GM12878 (cell line): Measurements from ENCODE around the gene TOR1A. TPM values are rescaled to one million over a fixed set of nuclear protein-coding genes. Genes with fewer than 3 reads are reported as not detected.

Experiments
- ATAC-seq: fragments of 200-7000 bp; cut with Tn5 transposase; 3 replicates; pipeline ENCODE4 v1.9.1; 2020; ENCODE audit warnings: mild to moderate bottlenecking, moderate library complexity
- BruUV-seq: library from RNA; stranded (reverse); fragments of 400-500 nt; replicated peaks from 2 replicates; lab custom pipeline; 2021; lab: Mats Ljungman, UMichigan
- CTCF ChIA-PET: fragments of 300-600 bp; sonication (Branson Sonifier 250); formaldehyde crosslinking; extraction: SDS; loops from one replicate; lab custom pipeline; 2021; ENCODE audit warnings: inconsistent platforms; lab: Yijun Ruan, JAX
- POLR2A ChIA-PET: fragments of 350-600 bp; formaldehyde crosslinking; extraction: SDS; loops from one replicate; lab custom pipeline; 2021; ENCODE audit warnings: inconsistent platforms; lab: Charles Lee
- RAD21 ChIA-PET: fragments of 300-600 bp; sonication (Branson Sonifier 250); formaldehyde crosslinking; loops from one replicate; lab custom pipeline; 2023; ENCODE audit warnings: antibody characterized with exemption; ENCODE audit not compliant: unreplicated experiment; lab: Charles Lee
- SMC1A ChIA-PET: fragments of 300-600 bp; sonication (Branson Sonifier 250); formaldehyde crosslinking; loops from one replicate; lab custom pipeline; 2023; ENCODE audit not compliant: unreplicated experiment, uncharacterized antibody; lab: Charles Lee
- DNase-seq: peaks from one replicate; pipeline ENCODE4 v3.0.0-alpha.2; 2011; ENCODE audit warnings: low read depth, low spot score
- FAIRE-seq: peaks from 3 replicates; lab custom pipeline; 2011; peaks lifted over from hg19 to GRCh38; lab: Jason Lieb, UNC
- H2AFZ ChIP-seq: 2 replicates; pipeline ENCODE4 v1.6.0; 2011; ENCODE audit warnings: low read depth, low read length, control low read depth; ENCODE audit not compliant: control insufficient read depth
- H3K27ac ChIP-seq: 2 replicates; pipeline ENCODE4 v1.5.1; 2011; ENCODE audit warnings: control low read depth; ENCODE audit not compliant: control insufficient read depth, insufficient read depth
- H3K27me3 ChIP-seq, 2 experiments: replicated peaks in 1 of 2; 2 replicates each; pipeline versions ENCODE4 v1.6.0 to v1.6.1; 2011; ENCODE audit warnings: low read length in 1 of 2; ENCODE audit not compliant: control insufficient read depth in 2 of 2, insufficient read depth in 2 of 2
- H3K36me3 ChIP-seq, 2 experiments: 2 replicates each; pipeline ENCODE4 v1.5.1; 2011; ENCODE audit warnings: low read length in 1 of 2; ENCODE audit not compliant: control insufficient read depth in 2 of 2, insufficient read depth in 2 of 2
- H3K4me1 ChIP-seq: 2 replicates; pipeline ENCODE4 v1.6.1; 2011; ENCODE audit warnings: mild to moderate bottlenecking, low read length, moderate library complexity, mixed read lengths; ENCODE audit not compliant: control insufficient read depth, insufficient read depth
- H3K4me2 ChIP-seq: 2 replicates; pipeline ENCODE4 v1.6.0; 2011; ENCODE audit warnings: control low read depth; ENCODE audit not compliant: control insufficient read depth, insufficient read depth
- H3K4me3 ChIP-seq: fragments of 200-600 bp; sonication (generic); 2 replicates; pipeline ENCODE4 v1.5.1; 2016
- H3K79me2 ChIP-seq: 2 replicates; pipeline ENCODE4 v1.6.0; 2011; ENCODE audit warnings: low read length; ENCODE audit not compliant: control insufficient read depth, insufficient read depth
- H3K9ac ChIP-seq: 2 replicates; pipeline ENCODE4 v1.8.0; 2011; ENCODE audit warnings: low read length, control low read depth, mixed read lengths; ENCODE audit not compliant: control insufficient read depth, insufficient read depth
- H3K9me3 ChIP-seq: replicated peaks from 3 replicates; pipeline ENCODE4 v1.5.1; 2011; ENCODE audit warnings: mild to moderate bottlenecking, low read length; ENCODE audit not compliant: control insufficient read depth, insufficient read depth
- H4K20me1 ChIP-seq: 2 replicates; pipeline ENCODE4 v1.6.0; 2011; ENCODE audit not compliant: control insufficient read depth, insufficient read depth
- ESRRA ChIP-seq: IDR thresholded peaks from 2 replicates; pipeline ENCODE4 v1.6.1; 2012; ENCODE audit warnings: mild to moderate bottlenecking, low read length, improper control_type of control experiment
- FOS ChIP-seq: IDR thresholded peaks from 3 replicates; pipeline ENCODE4 v1.6.1; 2011; ENCODE audit warnings: borderline replicate concordance; ENCODE audit not compliant: insufficient read length; ENCODE audit errors: extremely low read depth
- GABPA ChIP-seq: IDR thresholded peaks from 2 replicates; pipeline ENCODE4 v1.6.1; 2014; ENCODE audit warnings: antibody characterized with exemption, low read depth, mild to moderate bottlenecking, inconsistent platforms
- MEF2A ChIP-seq: IDR thresholded peaks from 2 replicates; pipeline ENCODE4 v1.6.1; 2011; ENCODE audit warnings: low read depth, mild to moderate bottlenecking, low read length, moderate library complexity; ENCODE audit not compliant: insufficient read depth
- NBN ChIP-seq: fragments of 450-650 bp; IDR thresholded peaks from 2 replicates; pipeline ENCODE4 v1.6.1; 2016
- NRF1 ChIP-seq: conservative IDR thresholded peaks from 2 replicates; pipeline ENCODE4 v1.6.1; 2011; ENCODE audit warnings: mild to moderate bottlenecking, low read depth, low read length, improper control_type of control experiment
- PML ChIP-seq: IDR thresholded peaks from 2 replicates; pipeline ENCODE4 v1.6.1; 2012; ENCODE audit warnings: low read length, inconsistent platforms
- POLR2A ChIP-seq: IDR thresholded peaks from 2 replicates; pipeline ENCODE4 v1.6.1; 2011; ENCODE audit warnings: low read depth, mild to moderate bottlenecking, low read length
- PRDM15 ChIP-seq: fragments of 450-650 bp; formaldehyde crosslinking; IDR thresholded peaks from 2 replicates; pipeline ENCODE4 v1.4.0; 2020; ENCODE audit warnings: mild to moderate bottlenecking, moderate library complexity
- RAD21 ChIP-seq: IDR thresholded peaks from 2 replicates; pipeline ENCODE4 v1.6.1; 2011; ENCODE audit warnings: mild to moderate bottlenecking, low read depth, low read length, moderate library complexity; ENCODE audit not compliant: insufficient read depth
- TBL1XR1 ChIP-seq: IDR thresholded peaks from 2 replicates; pipeline ENCODE4 v1.6.1; 2012; ENCODE audit warnings: low read depth, low read length, improper control_type of control experiment
- WRNIP1 ChIP-seq: IDR thresholded peaks from 2 replicates; pipeline ENCODE4 v1.6.1; 2011; ENCODE audit warnings: low read depth, low read length, improper control_type of control experiment, borderline replicate concordance
- ZNF274 ChIP-seq: IDR thresholded peaks from one replicate; pipeline ENCODE4 v1.8.0; 2011; ENCODE audit not compliant: insufficient read length, insufficient read depth
- WGBS: methylation state at CpG from one replicate; pipeline ENCODE4 v1.1.6; 2016; ENCODE audit warnings: low lambda C conversion rate; ENCODE audit not compliant: insufficient replicate concordance, insufficient coverage; ENCODE audit errors: missing lambda C conversion rate; 5-methylcytosine and 5-hydroxymethylcytosine counted together
- in situ Hi-C: fragments of 300-500 bp; cut with MboI; formaldehyde crosslinking; loops from 9 replicates; pipeline ENCODE4 v1.14.3; 2018; ENCODE audit warnings: mixed read lengths
- intact Hi-C: fragments of 100-400 bp; cut with micrococcal nuclease; formaldehyde crosslinking; loops from one replicate; pipeline ENCODE4 v1.14.2; 2022; ENCODE audit not compliant: unreplicated experiment
- polyA plus RNA-seq, 11 experiments: library from polyadenylated mRNA; depleted of rRNA in 4 of 11; unstranded in 6 of 11; stranded (reverse) in 5 of 11; fragments of >200 nt; fragmentation: Nextera tagmentation in 4 of 11; fragmentation: Illumina TruSeq in 1 of 11; extraction: Ambion mirVana in 4 of 11; extraction: Trizol in 1 of 11; gene quantifications; 1 replicate in 1 of 11; 2 replicates in 10 of 11; pipeline versions ENCODE4 v1.2.1 to v1.2.3, GENCODE V29; 2011 to 2016; ENCODE audit warnings: inconsistent platforms in 2 of 11, missing spikeins in 2 of 11, low read depth in 1 of 11
- total RNA-seq, 4 experiments: library from RNA; depleted of rRNA in 3 of 4; stranded (reverse); fragments of >200 nt in 3 of 4; fragmentation: Illumina TruSeq in 1 of 4; extraction: Trizol in 1 of 4; gene quantifications; 2 replicates each; pipeline versions ENCODE4 v1.2.1 to v1.2.3, GENCODE V29; 2013 to 2021

The TOR1A gene
- total and polyA plus RNA-seq, 10 of the 15 experiments (the other 5 are each of a cell fraction or from before 2014, with no cell fraction given), result 3.2 to 60.8 (median 38.6) TPM

GRCh38 chr9:129868872-129869486 is 45.0 kb upstream of the TOR1A start:
- Histone ChIP-seq H3K4me2 (no peak overlapping the region), H3K9me3 (no peaks in the 10 kb centered on the region), H3K79me2 (no peaks in the 10 kb centered on the region), H3K27me3 (no peaks in the 10 kb centered on the region), H3K4me1 (peaks cover 5% of the 10 kb centered on the region), H2AFZ (no peak overlapping the region), H3K9ac (no peak overlapping the region), H3K4me3 (no peak overlapping the region), H4K20me1 (no peaks in the 10 kb centered on the region), H3K36me3 (peaks cover 0 to 2% of the 10 kb centered on the region in 2 experiments; a peak in 3 of 4 replicates), H3K27ac (no peak overlapping the region)
- peak; percentile 9; the same call in 1 of the 2 replicates for TF ChIP-seq POLR2A
- TF ChIP-seq RAD21, result no peak
- ChIA-PET RAD21 (no interaction called here), POLR2A (no interaction called here), CTCF (no interaction called here), SMC1A (no interaction called here)
- ATAC-seq (peak; percentile 38), DNase-seq (no peak), FAIRE-seq (no peak)
- no TSS peak for BruUV-seq
- intact Hi-C loops, result no loop called here
- in situ Hi-C loops, result no loop called here
- WGBS, result 57% methylated on average over 28 of the region's 28 CpGs

- no peak overlapping the region for H3K9ac ChIP-seq
- ChIA-PET RAD21 (no interaction called here), POLR2A (interaction anchor here (0.6 kb wide), 1 partner anchor 23 kb away, joined by 4 read pairs; no protein-coding TSS in a partner anchor), CTCF (no interaction called here), SMC1A (no interaction called here)
- H4K20me1 ChIP-seq, result no peaks in the 10 kb centered on the region
- intact Hi-C loops, result no loop called here
- H3K27ac ChIP-seq, result no peak overlapping the region
- WGBS, result 91% methylated on average over 48 of the region's 48 CpGs
- H2AFZ ChIP-seq, result no peak overlapping the region
- no peak for ATAC-seq
- no peak overlapping the region for H3K4me3 ChIP-seq
- no peaks in the 10 kb centered on the region for H3K79me2 ChIP-seq
- no TSS peak for BruUV-seq
- no peaks in the 10 kb centered on the region for H3K27me3 ChIP-seq
- no peak for DNase-seq
- peaks cover 5% of the 10 kb centered on the region for H3K4me1 ChIP-seq
- FAIRE-seq, result no peak
- in situ Hi-C loops, result no loop called here
- peaks cover 0 to 2% of the 10 kb centered on the region in 2 experiments; a peak in 3 of 4 replicates for H3K36me3 ChIP-seq
- no peak overlapping the region for H3K4me2 ChIP-seq
- H3K9me3 ChIP-seq, result no peaks in the 10 kb centered on the region
- TF ChIP-seq POLR2A (no peak), PML (no peak), TBL1XR1 (no peak), NRF1 (no peak), PRDM15 (no peak), ESRRA (no peak), NBN (no peak), ZNF274 (no peak), MEF2A (no peak), GABPA (no peak), FOS (no peak), WRNIP1 (no peak)
Observed at GRCh38 chr9:129868023-129868871, 44.3 kb upstream of the TOR1A start.
